PC-3 (cell line): ENCODE results near the gene CUEDC2. TPM values are rescaled to one million over a fixed set of nuclear protein-coding genes. Genes with fewer than 3 reads are reported as not detected.

Experiments
- ATAC-seq: fragments of 200-7000 bp; cut with Tn5 transposase; 2 replicates; pipeline ENCODE4 v1.9.1; 2020; ENCODE audit warnings: mild to moderate bottlenecking, moderate library complexity
- BruUV-seq: library from RNA; stranded (reverse); fragments of 400-500 nt; replicated peaks from 2 replicates; lab custom pipeline; 2021; lab: Mats Ljungman, UMichigan
- CTCF ChIA-PET: fragments of 300-600 bp; sonication (Branson Sonifier 250); formaldehyde crosslinking; loops from one replicate; lab custom pipeline; 2022; ENCODE audit warnings: antibody characterized with exemption; lab: Charles Lee
- POLR2A ChIA-PET: fragments of 300-600 bp; sonication (Branson Sonifier 250); formaldehyde crosslinking; loops from one replicate; lab custom pipeline; 2022; ENCODE audit warnings: antibody characterized with exemption; ENCODE audit not compliant: unreplicated experiment; lab: Charles Lee
- DNase-seq: peaks from one replicate; pipeline ENCODE4 v3.0.0-alpha.2; 2015
- H2AFZ ChIP-seq: fragments of 300-600 bp; sonication (generic); 2 replicates; pipeline ENCODE4 v1.6.0; 2016; ENCODE audit warnings: antibody characterized with exemption, low read length
- H3F3A ChIP-seq: fragments of 300-600 bp; sonication (generic); one replicate; pipeline ENCODE4 v1.6.0; 2017; ENCODE audit warnings: antibody characterized with exemption, low read length, control low read depth, mild to moderate bottlenecking; ENCODE audit not compliant: unreplicated experiment
- H3K27ac ChIP-seq: fragments of 300-600 bp; sonication (generic); 2 replicates; pipeline ENCODE4 v1.5.1; 2016; ENCODE audit warnings: mild to moderate bottlenecking, low read length
- H3K27me3 ChIP-seq: fragments of 300-600 bp; sonication (generic); 2 replicates; pipeline ENCODE4 v1.6.1; 2016; ENCODE audit warnings: low read length, mixed read lengths
- H3K36me3 ChIP-seq: fragments of 300-600 bp; sonication (generic); 2 replicates; pipeline ENCODE4 v1.6.1; 2016; ENCODE audit warnings: low read depth, mixed run types, low read length, mixed read lengths
- H3K4me1 ChIP-seq: fragments of 300-600 bp; sonication (generic); 2 replicates; pipeline ENCODE4 v1.5.1; 2016; ENCODE audit warnings: low read length; ENCODE audit not compliant: insufficient read depth
- H3K4me2 ChIP-seq: fragments of 300-600 bp; sonication (generic); 2 replicates; pipeline ENCODE4 v1.6.0; 2016; ENCODE audit warnings: low read length
- H3K4me3 ChIP-seq: fragments of 300-600 bp; sonication (generic); 2 replicates; pipeline ENCODE4 v1.5.1; 2016; ENCODE audit warnings: mild to moderate bottlenecking, low read length, mixed read lengths
- H3K79me2 ChIP-seq: fragments of 300-600 bp; sonication (generic); 2 replicates; pipeline ENCODE4 v1.6.1; 2017; ENCODE audit warnings: low read length, mixed read lengths
- H3K9ac ChIP-seq: fragments of 300-600 bp; sonication (generic); 2 replicates; pipeline ENCODE4 v1.6.0; 2016; ENCODE audit warnings: mild to moderate bottlenecking, low read length
- H3K9me2 ChIP-seq: fragments of 300-600 bp; sonication (generic); replicated peaks from 2 replicates; pipeline ENCODE4 v1.6.1; 2016; ENCODE audit warnings: mixed run types, low read length, mixed read lengths
- H3K9me3 ChIP-seq: fragments of 300-600 bp; sonication (generic); 2 replicates; pipeline ENCODE4 v1.6.1; 2016; ENCODE audit warnings: low read length, mixed read lengths
- H4K20me1 ChIP-seq: fragments of 300-600 bp; sonication (generic); 2 replicates; pipeline ENCODE4 v1.6.1; 2016; ENCODE audit warnings: low read length, mixed read lengths
- CTCF ChIP-seq: fragments of 300-600 bp; sonication (generic); conservative IDR thresholded peaks from 2 replicates; pipeline ENCODE4 v1.5.1; 2017; ENCODE audit warnings: antibody characterized with exemption, low read depth, mild to moderate bottlenecking, low read length
- EZH2 ChIP-seq: fragments of 300-600 bp; sonication (generic); IDR thresholded peaks from one replicate; pipeline ENCODE4 v1.6.1; 2017; ENCODE audit warnings: antibody characterized with exemption, mild to moderate bottlenecking, low read length; ENCODE audit not compliant: unreplicated experiment
- EZH2phosphoT487 ChIP-seq: fragments of 300-600 bp; sonication (generic); IDR thresholded peaks from 2 replicates; pipeline ENCODE4 v1.6.1; 2018; ENCODE audit warnings: mild to moderate bottlenecking, antibody characterized with exemption, low read length, borderline replicate concordance
- intact Hi-C: fragments of 100-400 bp; cut with micrococcal nuclease; formaldehyde crosslinking; loops from 2 replicates; pipeline ENCODE4 v1.9.0; 2023
- total RNA-seq: library from RNA; depleted of rRNA; stranded (reverse); fragments of >200 nt; gene quantifications from 2 replicates; pipeline ENCODE4 v1.2.3, GENCODE V29; 2014

Gene CUEDC2
- total RNA-seq, 1 experiment from 2014 or later, result 51.4 TPM

DNA sequence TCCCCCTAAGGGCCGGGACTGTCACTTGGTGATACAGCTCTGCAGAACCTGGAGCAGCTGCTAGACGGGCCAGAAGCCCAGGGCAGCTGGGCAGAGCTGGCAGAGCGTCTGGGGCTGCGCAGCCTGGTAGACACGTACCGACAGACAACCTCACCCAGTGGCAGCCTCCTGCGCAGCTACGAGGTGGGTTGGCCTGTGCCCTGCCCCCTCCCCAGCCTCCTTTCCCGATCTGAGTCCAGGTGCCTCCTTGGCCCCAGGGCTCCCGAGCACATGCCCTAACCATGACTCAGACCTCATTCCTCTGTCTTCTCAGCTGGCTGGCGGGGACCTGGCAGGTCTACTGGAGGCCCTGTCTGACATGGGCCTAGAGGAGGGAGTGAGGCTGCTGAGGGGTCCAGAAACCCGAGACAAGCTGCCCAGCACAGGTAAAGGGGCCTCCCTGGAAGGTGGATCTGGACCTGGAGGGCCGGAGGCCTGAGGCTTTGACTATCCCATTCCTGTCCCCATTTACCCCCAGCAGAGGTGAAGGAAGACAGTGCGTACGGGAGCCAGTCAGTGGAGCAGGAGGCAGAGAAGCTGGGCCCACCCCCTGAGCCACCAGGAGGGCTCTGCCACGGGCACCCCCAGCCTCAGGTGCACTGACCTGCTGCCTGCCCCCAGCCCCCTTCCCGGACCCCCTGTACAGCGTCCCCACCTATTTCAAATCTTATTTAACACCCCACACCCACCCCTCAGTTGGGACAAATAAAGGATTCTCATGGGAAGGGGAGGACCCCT, 30.5 kb downstream of the CUEDC2 start:
- no peaks in the 10 kb centered on the region; the same call in 1 of the 2 replicates for H3K36me3 ChIP-seq
- H3K4me2 ChIP-seq, result peak overlapping the region; percentile 23; the same call in 1 of the 2 replicates
- H2AFZ ChIP-seq, result no peak overlapping the region
- H3K27me3 ChIP-seq, result no peaks in the 10 kb centered on the region
- H4K20me1 ChIP-seq, result no peaks in the 10 kb centered on the region
- H3K4me3 ChIP-seq, result no peak overlapping the region
- H3K9me3 ChIP-seq, result no peaks in the 10 kb centered on the region
- peaks cover 3% of the 10 kb centered on the region for H3K79me2 ChIP-seq
- ChIA-PET CTCF (no interaction called here), POLR2A (no interaction called here)
- H3F3A ChIP-seq, result no peaks in the 10 kb centered on the region
- intact Hi-C loops, result no loop called here
- peaks cover 23% of the 10 kb centered on the region for H3K4me1 ChIP-seq
- DNase-seq, result peak; percentile 80
- no peaks in the 10 kb centered on the region for H3K9me2 ChIP-seq
- no peak overlapping the region for H3K27ac ChIP-seq
- TF ChIP-seq EZH2 (no peak), CTCF (no peak), EZH2phosphoT487 (no peak)
- ATAC-seq, result peak; percentile 64
- BruUV-seq, result no TSS peak
- H3K9ac ChIP-seq, result no peak overlapping the region

GRCh38 chr10:102401342-102401654, 31.1 kb downstream of the CUEDC2 start:
- Histone ChIP-seq H2AFZ (no peak overlapping the region), H3K4me3 (no peak overlapping the region), H3K4me2 (peak overlapping the region; percentile 23; the same call in 1 of the 2 replicates), H3K4me1 (peaks cover 29% of the 10 kb centered on the region), H3K27me3 (no peaks in the 10 kb centered on the region), H4K20me1 (no peaks in the 10 kb centered on the region), H3K27ac (no peak overlapping the region), H3F3A (no peaks in the 10 kb centered on the region), H3K9me3 (no peaks in the 10 kb centered on the region), H3K9ac (no peak overlapping the region), H3K9me2 (no peaks in the 10 kb centered on the region), H3K36me3 (no peaks in the 10 kb centered on the region; the same call in 1 of the 2 replicates), H3K79me2 (peaks cover 9% of the 10 kb centered on the region)
- BruUV-seq, result no TSS peak
- ChIA-PET POLR2A (no interaction called here), CTCF (no interaction called here)
- TF ChIP-seq CTCF (no peak), EZH2 (no peak), EZH2phosphoT487 (no peak)
- ATAC-seq, result no peak
- intact Hi-C loops, result no loop called here
- DNase-seq, result no peak

DNA sequence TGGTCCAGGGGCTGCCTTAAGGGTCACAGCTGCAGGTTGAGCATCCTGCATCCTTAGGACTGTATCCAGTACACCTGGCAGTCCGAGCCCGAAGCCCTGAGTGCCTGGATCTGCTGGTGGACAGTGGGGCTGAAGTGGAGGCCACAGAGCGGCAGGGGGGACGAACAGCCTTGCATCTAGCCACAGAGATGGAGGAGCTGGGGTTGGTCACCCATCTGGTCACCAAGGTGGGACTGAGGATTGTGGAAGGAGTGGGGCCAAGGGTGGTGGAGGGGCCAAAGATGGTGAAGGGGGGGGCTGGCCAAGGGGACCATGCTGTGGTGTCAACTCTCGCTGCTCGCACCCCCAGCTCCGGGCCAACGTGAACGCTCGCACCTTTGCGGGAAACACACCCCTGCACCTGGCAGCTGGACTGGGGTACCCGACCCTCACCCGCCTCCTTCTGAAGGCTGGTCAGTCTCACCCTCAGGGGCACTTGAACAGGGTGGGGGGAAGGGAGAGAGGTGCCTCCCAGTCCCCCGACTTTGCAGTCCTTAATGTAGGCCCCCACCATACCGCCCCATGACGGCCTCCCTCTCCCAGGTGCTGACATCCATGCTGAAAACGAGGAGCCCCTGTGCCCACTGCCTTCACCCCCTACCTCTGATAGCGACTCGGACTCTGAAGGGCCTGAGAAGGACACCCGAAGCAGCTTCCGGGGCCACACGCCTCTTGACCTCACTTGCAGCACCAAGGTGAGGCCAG, 31.6 kb downstream of the CUEDC2 start:
- no peaks in the 10 kb centered on the region for H4K20me1 ChIP-seq
- H3F3A ChIP-seq, result no peaks in the 10 kb centered on the region
- no peaks in the 10 kb centered on the region for H3K9me3 ChIP-seq
- no TSS peak for BruUV-seq
- POLR2A ChIA-PET, result no interaction called here
- no peak overlapping the region for H3K4me2 ChIP-seq
- no peak overlapping the region for H2AFZ ChIP-seq
- no peaks in the 10 kb centered on the region for H3K9me2 ChIP-seq
- no peak overlapping the region for H3K4me3 ChIP-seq
- peaks cover 33% of the 10 kb centered on the region for H3K4me1 ChIP-seq
- intact Hi-C loops, result no loop called here
- ATAC-seq, result no peak
- H3K27me3 ChIP-seq, result no peaks in the 10 kb centered on the region
- H3K9ac ChIP-seq, result no peak overlapping the region
- no peaks in the 10 kb centered on the region; the same call in 1 of the 2 replicates for H3K36me3 ChIP-seq
- H3K27ac ChIP-seq, result no peak overlapping the region
- peaks cover 14% of the 10 kb centered on the region for H3K79me2 ChIP-seq
- DNase-seq, result no peak
- CTCF ChIA-PET, result no interaction called here
- no peak for TF ChIP-seq EZH2phosphoT487
- no peak for TF ChIP-seq EZH2
- TF ChIP-seq CTCF, result no peak
